OCI-LY1 (cell line): ENCODE results near the gene POLR3E.

Source experiments
- H2AFZ ChIP-seq: fragments of 200-600 bp; sonication (generic), shearing (Covaris generic); 2 replicates; pipeline ENCODE4 v1.6.0; 2014; ENCODE audit warnings: antibody characterized with exemption, mild to moderate bottlenecking, low read length
- H3F3A ChIP-seq: fragments of 200-600 bp; sonication (generic), shearing (Covaris generic); 2 replicates; pipeline ENCODE4 v1.6.0; 2014; ENCODE audit warnings: mild to moderate bottlenecking, antibody characterized with exemption, low read length, moderate library complexity; ENCODE audit not compliant: insufficient read depth
- H3K27ac ChIP-seq: fragments of 200-600 bp; sonication (generic); 2 replicates; pipeline ENCODE4 v1.5.1; 2014; ENCODE audit warnings: low read length, mixed run types, mild to moderate bottlenecking, low read depth; ENCODE audit not compliant: poor library complexity, severe bottlenecking
- H3K27me3 ChIP-seq: fragments of 200-600 bp; sonication (generic); 2 replicates; pipeline ENCODE4 v1.6.0; 2014; ENCODE audit warnings: antibody characterized with exemption, mild to moderate bottlenecking, low read length, moderate library complexity; ENCODE audit not compliant: insufficient read depth
- H3K36me3 ChIP-seq: fragments of 200-600 bp; sonication (generic); 2 replicates; pipeline ENCODE4 v1.6.1; 2014; ENCODE audit warnings: mild to moderate bottlenecking, antibody characterized with exemption, low read length, moderate library complexity, mixed read lengths; ENCODE audit not compliant: insufficient read depth
- H3K4me1 ChIP-seq: fragments of 200-600 bp; sonication (generic); 2 replicates; pipeline ENCODE4 v1.5.1; 2014; ENCODE audit warnings: mild to moderate bottlenecking, low read length, moderate library complexity; ENCODE audit not compliant: insufficient read depth, severe bottlenecking
- H3K4me2 ChIP-seq: fragments of 200-600 bp; sonication (generic), shearing (Covaris generic); 2 replicates; pipeline ENCODE4 v1.6.1; 2014; ENCODE audit warnings: low read length
- H3K4me3 ChIP-seq: fragments of 200-600 bp; sonication (generic); 2 replicates; pipeline ENCODE4 v1.5.1; 2014; ENCODE audit warnings: low read length, low read depth, mild to moderate bottlenecking, mixed read lengths; ENCODE audit not compliant: poor library complexity, severe bottlenecking
- H3K79me2 ChIP-seq: fragments of 200-600 bp; shearing (Covaris generic); 2 replicates; pipeline ENCODE4 v1.6.1; 2016; ENCODE audit warnings: mixed run types, low read length, mixed read lengths; ENCODE audit not compliant: insufficient read depth
- H3K9ac ChIP-seq: fragments of 200-600 bp; sonication (generic), shearing (Covaris generic); 2 replicates; pipeline ENCODE4 v1.6.1; 2014; ENCODE audit warnings: mild to moderate bottlenecking, low read length, mixed read lengths
- H3K9me2 ChIP-seq: fragments of 200-600 bp; sonication (generic), shearing (Covaris generic); 2 replicates; pipeline ENCODE4 v1.6.1; 2014; ENCODE audit warnings: low read depth, mild to moderate bottlenecking, low read length, mixed read lengths
- H3K9me3 ChIP-seq: fragments of 200-600 bp; shearing (Covaris generic); 2 replicates; pipeline ENCODE4 v1.6.1; 2014; ENCODE audit warnings: low read length, mixed read lengths
- H4K20me1 ChIP-seq: fragments of 200-600 bp; sonication (generic), shearing (Covaris generic); 2 replicates; pipeline ENCODE4 v1.6.0; 2016; ENCODE audit warnings: mild to moderate bottlenecking, low read length; ENCODE audit not compliant: insufficient read depth
- CTCF ChIP-seq: fragments of 200-600 bp; sonication (generic), shearing (Covaris generic); IDR thresholded peaks from 2 replicates; pipeline ENCODE4 v1.5.1; 2017; ENCODE audit warnings: mild to moderate bottlenecking, antibody characterized with exemption, low read length, moderate library complexity, mixed read lengths
- EZH2 ChIP-seq: fragments of 200-600 bp; sonication (generic), shearing (Covaris generic); IDR thresholded peaks from 2 replicates; pipeline ENCODE4 v1.8.0; 2017; ENCODE audit warnings: borderline replicate concordance, mixed run types, mild to moderate bottlenecking, antibody characterized with exemption, low read length, moderate library complexity, mixed read lengths

Gene POLR3E

DNA sequence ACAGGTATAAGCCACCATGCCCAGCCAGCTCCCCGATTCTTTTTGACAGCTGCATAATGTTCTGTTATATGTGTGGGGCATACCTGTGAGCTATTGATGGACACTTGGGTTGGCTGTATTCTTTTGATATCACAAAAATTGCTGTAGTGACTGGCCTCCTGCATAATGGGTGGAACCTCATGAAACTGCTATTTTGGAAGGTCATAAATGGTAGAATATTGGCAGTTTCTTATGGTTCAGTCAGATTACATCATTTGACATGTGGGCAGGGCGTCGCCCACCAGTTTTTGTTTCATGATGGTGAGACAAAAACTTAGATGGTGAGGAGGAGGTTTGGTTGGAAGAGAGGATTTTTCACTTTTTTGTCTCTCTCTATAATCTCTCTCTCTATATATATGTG lies 26.7 kb upstream of the POLR3E start:
- Histone ChIP-seq H3K9ac (no peak overlapping the region), H3F3A (no peaks in the 10 kb centered on the region), H3K79me2 (no peaks in the 10 kb centered on the region), H3K36me3 (peaks cover 65% of the 10 kb centered on the region), H3K4me1 (no peaks in the 10 kb centered on the region), H3K27me3 (no peaks in the 10 kb centered on the region), H3K9me3 (no peaks in the 10 kb centered on the region), H3K4me3 (no peak overlapping the region), H3K9me2 (no peaks in the 10 kb centered on the region), H3K27ac (no peak overlapping the region), H2AFZ (no peak overlapping the region), H4K20me1 (no peaks in the 10 kb centered on the region), H3K4me2 (no peak overlapping the region)
- TF ChIP-seq EZH2 (no peak), CTCF (no peak)

DNA sequence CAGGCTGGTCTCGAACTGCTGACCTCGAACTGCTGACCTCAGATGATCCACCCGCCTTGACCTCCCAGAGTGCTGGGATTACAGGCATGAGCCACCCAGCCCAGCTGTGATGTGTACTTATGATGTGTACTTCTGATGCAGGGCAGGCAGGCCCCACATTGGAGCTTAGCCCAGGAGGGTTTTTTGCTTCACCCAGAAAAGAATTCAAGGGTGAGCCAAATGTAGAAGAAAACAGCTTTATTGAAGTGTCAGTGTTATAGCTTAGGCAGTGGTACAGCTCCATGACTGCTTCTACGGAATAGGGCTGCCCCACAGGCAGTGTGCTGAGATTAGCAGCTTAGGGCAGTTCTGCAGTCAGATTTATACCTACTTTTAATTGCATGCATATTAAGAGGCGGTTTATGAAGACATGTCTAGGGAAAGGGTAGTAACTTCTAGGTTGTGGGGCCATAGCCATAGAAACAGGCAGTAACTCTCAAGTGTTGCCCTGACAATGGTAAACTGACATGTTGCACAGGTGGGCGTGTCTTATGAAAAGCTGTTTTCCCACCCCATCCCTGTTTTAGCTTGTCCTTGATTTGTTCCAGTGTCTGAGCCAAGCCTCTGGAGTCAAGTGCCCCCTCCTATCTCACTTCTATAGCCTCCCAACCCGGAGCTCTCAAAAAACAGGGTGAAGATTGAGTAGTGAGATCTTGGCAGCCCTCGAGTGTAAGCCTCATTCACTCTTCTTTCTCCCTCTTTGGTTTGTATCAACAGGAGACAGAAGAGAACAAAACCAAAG lies 24.1 kb upstream of the POLR3E start:
- Histone ChIP-seq H3K9me2 (no peaks in the 10 kb centered on the region), H3K9ac (no peak overlapping the region), H3K27ac (no peak overlapping the region), H3F3A (no peaks in the 10 kb centered on the region), H3K4me2 (no peak overlapping the region), H2AFZ (no peak overlapping the region), H3K9me3 (no peaks in the 10 kb centered on the region), H3K36me3 (peaks cover 66% of the 10 kb centered on the region), H3K4me1 (no peaks in the 10 kb centered on the region), H4K20me1 (no peaks in the 10 kb centered on the region), H3K79me2 (no peaks in the 10 kb centered on the region), H3K27me3 (no peaks in the 10 kb centered on the region), H3K4me3 (no peak overlapping the region)
- TF ChIP-seq EZH2 (no peak), CTCF (no peak)

- Histone ChIP-seq H3K9me3 (no peaks in the 10 kb centered on the region), H3K4me2 (no peak overlapping the region), H3K9ac (no peak overlapping the region), H3K27me3 (no peaks in the 10 kb centered on the region), H3K36me3 (peaks cover 60% of the 10 kb centered on the region), H3K4me3 (no peak overlapping the region), H3K27ac (no peak overlapping the region), H3F3A (no peaks in the 10 kb centered on the region), H4K20me1 (no peaks in the 10 kb centered on the region), H3K4me1 (no peaks in the 10 kb centered on the region), H3K79me2 (no peaks in the 10 kb centered on the region), H2AFZ (no peak overlapping the region), H3K9me2 (no peaks in the 10 kb centered on the region)
- TF ChIP-seq CTCF: no peak
- no peak for TF ChIP-seq EZH2
Measured at GRCh38 chr16:22274916-22275315, 22.3 kb upstream of the POLR3E start.
